GM19467 (cell line): ENCODE data around the gene DYNLT3.

Experiments
- ATAC-seq: cut with Tn5 transposase; IDR thresholded peaks from one replicate; pipeline ENCODE4 v1.9.1; 2021; ENCODE audit warnings: mild to moderate bottlenecking, moderate library complexity; ENCODE audit not compliant: unreplicated experiment

Gene DYNLT3

DNA sequence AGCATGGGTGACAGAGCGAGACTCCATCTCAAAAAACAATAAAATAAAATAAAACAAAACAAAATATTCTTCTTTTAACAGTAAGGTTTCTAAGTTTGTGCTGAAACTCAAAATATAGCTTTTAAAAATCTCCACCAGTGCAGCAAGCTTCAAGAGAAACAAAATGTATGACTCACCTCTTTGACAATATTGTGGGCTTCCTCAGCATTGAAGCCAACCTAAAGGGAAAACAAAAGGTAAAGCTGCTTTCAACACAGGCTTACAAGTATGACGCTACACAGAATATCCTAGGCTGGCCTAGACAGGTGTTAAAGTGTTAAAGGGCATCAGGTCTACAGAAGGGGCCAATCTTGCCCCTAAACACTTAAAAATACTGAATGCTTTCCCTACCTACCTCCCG, 1.2 kb downstream of the DYNLT3 start:
- ATAC-seq: no peak

- no peak for ATAC-seq
Observed at GRCh38 chrX:37844622-37845021, 2.7 kb downstream of the DYNLT3 start.

- no peak for ATAC-seq
Observed at GRCh38 chrX:37840931-37841330, 6.4 kb downstream of the DYNLT3 start.

- ATAC-seq: no peak
Observed at GRCh38 chrX:37834937-37835336, 12.4 kb downstream of the DYNLT3 start.

DNA sequence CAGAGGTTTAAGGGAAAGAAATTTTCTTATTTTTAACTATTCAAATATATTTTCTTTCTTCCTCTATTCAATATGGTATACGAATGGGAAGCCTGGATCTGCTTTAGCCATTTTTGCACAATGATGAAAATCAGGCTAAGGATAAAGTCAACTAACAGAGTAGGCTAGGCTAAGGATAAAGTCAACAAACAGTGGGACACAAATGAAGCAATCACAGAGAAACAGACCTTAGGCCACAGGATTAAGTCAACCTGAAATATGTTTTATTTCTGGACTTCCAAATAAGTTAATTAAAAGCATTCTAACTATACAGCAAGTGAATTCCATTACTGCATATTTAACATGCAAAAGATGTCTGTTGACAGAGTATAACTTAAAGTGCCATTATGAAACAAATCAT, 17.0 kb downstream of the DYNLT3 start:
- ATAC-seq: no peak

- ATAC-seq: no peak
Observed at GRCh38 chrX:37829721-37830120, 17.6 kb downstream of the DYNLT3 start.

GRCh38 chrX:37825215-37825842, 22.0 kb downstream of the DYNLT3 start:
- ATAC-seq: no peak

GRCh38 chrX:37824491-37825214, 22.7 kb downstream of the DYNLT3 start:
- no peak for ATAC-seq

- ATAC-seq: no peak
Observed at GRCh38 chrX:37820646-37821045, 26.7 kb downstream of the DYNLT3 start.

DNA sequence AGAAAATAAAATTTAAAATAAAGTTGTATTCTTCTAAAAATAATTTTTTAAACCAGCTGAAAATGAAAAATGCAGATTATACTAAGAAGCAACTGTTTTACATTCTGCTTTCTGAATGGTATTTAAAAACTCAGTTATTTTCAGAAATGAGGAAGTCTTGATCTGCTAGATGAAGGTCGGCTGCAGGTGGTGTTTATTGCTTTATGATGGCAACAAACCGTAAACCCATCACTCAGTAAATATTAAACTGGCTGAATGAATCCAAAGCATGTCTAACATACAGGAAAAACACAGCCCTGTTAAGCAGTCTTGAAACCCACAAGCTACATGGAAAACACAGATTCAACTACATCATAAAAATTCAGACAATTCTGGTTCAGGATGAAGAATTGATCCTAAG, 29.3 kb downstream of the DYNLT3 start:
- peak; percentile 52 for ATAC-seq

GRCh38 chrX:37817579-37817978, 29.8 kb downstream of the DYNLT3 start:
- ATAC-seq: peak; percentile 57

DNA sequence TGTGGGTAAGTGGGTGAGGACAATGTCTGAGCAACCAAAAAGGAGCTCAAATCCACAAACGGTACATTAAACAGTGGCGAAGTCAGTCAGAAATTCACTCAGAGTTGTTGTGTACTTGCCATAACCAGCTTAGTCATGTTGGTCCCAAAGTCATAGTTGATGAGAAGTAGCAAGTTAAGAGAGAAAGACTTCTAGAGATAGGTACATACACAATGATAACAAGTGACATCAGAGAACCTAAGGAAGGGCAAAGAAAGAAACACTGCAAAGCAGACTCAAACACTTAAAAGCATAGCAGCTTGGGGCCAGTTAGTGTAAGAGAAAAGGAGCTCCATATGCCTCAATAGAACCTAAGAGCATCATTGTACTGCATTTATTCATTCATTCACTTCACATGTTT, 30.2 kb downstream of the DYNLT3 start:
- ATAC-seq: no peak

DNA sequence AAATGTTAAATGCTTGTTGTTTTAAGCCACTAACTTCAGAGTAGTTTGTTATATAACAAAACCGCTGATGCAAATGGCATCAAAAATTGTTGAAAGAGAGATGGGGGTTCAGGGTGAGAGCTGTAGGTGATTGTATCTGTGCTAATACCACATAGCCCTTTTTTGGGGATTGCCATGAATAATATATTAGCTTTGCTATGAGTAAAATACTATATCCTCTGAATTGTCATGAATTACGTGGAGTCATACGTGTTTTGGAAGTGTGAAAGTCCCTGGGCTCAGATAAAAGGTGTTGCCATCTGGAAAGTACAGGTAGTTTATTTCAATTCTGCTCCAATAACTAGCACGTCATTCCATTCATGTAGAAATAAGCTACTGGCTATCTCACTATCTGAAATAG, 30.6 kb downstream of the DYNLT3 start:
- ATAC-seq: no peak

DNA sequence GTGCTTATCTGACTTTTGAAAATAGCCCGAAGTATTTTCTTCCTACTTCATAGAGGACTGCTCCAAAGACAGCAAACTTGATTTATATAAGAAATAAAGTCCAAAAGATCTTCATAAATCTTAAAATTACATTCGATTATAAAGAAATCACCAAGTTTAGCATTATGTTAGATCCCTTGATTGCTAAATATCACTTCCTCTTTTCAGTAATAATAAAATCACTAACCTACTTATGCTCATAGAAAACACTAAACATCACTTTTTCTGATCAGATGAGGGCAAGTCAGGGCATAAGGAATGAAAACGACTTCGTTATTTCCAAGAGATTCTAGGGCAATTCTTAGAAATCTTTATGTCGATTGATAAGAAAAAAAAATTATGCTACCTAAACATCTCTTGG, 32.0 kb downstream of the DYNLT3 start:
- no peak for ATAC-seq

- ATAC-seq: no peak
Observed at GRCh38 chrX:37813570-37813969, 33.8 kb downstream of the DYNLT3 start.

GRCh38 chrX:37812110-37812509, 35.3 kb downstream of the DYNLT3 start:
- ATAC-seq: no peak

DNA sequence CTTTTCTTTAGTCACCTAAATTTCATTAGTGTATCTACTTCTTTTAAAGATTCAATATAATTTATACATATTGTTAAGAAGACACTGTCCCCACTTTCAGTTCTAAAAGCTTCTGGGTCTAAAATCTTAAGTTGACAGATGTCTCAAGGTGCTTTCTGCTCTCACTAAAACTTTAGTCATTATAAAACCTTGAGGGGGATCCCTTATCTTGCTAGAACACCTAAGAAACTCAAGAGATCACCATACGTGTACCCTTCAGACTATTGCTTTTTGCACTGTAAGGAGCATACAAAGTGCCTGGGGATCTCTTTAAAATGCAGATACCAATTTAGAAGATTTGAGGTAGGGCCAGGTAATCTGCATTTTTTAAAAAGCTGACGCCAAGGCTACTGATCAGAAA, 37.4 kb downstream of the DYNLT3 start:
- ATAC-seq: no peak

GRCh38 chrX:37803057-37803456, 44.3 kb downstream of the DYNLT3 start:
- ATAC-seq: no peak

- no peak for ATAC-seq
Observed at GRCh38 chrX:37802028-37802427, 45.3 kb downstream of the DYNLT3 start.

GRCh38 chrX:37800717-37801116, 46.7 kb downstream of the DYNLT3 start:
- ATAC-seq: no peak

DNA sequence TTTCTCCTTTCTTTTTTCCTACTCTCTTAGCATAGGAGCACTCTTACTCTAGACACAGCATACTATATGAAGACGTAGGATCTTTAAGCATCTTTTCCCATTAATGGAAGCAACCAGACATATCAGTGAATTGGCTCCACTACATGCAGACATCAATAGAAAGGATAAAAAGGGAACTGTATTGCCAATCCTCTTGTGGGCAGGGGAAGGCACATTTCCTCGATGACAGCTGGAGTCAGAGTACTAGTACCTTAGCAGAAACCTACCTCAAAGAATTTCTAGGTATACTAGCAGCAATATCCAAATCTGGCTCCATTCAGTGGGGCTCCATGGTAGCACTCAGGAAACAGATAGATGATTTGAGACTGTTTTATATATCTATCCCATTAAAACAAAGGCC, 47.4 kb downstream of the DYNLT3 start:
- no peak for ATAC-seq

- ATAC-seq: peak; percentile 60
Observed at GRCh38 chrX:37796805-37797204, 50.6 kb downstream of the DYNLT3 start.

GRCh38 chrX:37796310-37796709, 51.1 kb downstream of the DYNLT3 start:
- no peak for ATAC-seq
